ENCODE results near the gene LHX4. TPM values are rescaled to one million over a fixed set of nuclear protein-coding genes. Genes with fewer than 3 reads are reported as not detected.

Gene LHX4
- total RNA-seq, 2 donors from 2014 or later = 0.40 TPM; not detected in 1

DNA sequence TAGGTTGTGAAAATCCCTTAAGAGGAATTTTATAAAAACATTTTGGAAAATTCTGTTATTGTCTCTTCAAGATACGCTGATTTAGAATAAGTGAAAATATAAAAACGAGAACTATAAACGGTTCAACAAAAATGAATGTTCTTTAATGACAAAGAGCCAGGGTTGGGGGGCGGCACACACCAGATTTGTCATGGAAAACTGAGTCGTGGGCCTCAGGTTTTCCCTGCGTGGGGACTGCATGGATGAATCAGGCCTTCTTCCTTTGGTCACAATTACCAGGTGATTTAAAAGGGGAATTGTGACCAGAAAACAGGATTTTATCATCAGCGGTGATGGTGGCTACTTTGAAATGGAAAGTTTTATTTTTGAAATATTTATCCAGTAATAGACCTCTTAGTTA is 8.6 kb downstream of the LHX4 start:
- Mint-ChIP-seq H3K9me3 (no peaks in the 10 kb centered on the region), H3K36me3 (ENCODE audit: low read depth) (no peaks in the 10 kb centered on the region), H3K27me3 (peaks cover 66% of the 10 kb centered on the region), H3K4me1 (peaks cover 8% of the 10 kb centered on the region), H3K4me3 (no peak overlapping the region), H3K27ac (no peak overlapping the region)
- no peak for ATAC-seq (replicated peaks)

DNA sequence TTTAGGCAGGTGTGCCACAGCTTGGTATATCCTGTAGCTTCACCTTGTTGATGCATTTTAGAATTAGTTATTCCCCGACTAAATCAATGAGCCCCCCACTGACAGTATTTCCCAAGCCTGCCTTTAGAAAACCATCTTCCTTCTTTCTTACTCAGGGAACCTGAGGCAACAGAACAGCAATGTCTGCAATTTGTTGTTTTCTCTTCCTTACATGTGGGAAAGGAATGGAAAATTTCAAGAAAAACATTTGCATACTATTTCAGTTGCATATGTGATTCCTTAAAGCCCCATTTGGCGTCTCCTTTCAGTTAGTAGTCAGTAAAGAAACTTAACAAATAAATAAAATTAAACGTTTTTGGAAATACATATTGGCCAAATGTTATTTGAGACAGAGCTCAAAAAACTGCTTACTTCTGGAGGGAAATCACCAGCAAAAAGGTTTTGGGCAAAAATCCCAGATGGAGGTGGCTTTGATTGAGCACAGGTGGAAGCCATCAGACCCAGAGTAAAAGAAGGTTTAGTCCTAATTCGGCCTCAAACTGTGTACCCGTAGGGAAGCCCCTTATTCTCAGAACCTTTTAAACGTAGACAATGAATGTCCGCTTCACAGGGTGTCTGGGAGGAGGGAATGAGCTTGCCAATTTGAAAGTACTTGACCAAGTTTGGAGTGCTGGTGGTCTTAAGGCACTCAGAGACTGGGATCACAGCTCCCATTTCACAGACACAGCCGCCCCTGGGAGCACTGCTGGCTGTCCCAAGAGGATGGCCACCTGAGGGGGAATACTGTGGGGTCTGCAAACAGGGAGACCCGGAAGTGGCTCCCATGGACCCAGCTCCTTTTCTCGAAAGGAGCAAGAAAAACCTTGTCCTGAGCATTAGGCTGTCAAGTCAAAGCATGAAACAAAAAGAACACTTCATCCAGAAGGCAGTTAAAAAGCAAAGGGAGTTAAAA is 9.4 kb downstream of the LHX4 start:
- peaks cover 8% of the 10 kb centered on the region for H3K4me1 Mint-ChIP-seq
- H3K27me3 Mint-ChIP-seq = peaks cover 59% of the 10 kb centered on the region
- no peak for ATAC-seq (replicated peaks)
- H3K4me3 Mint-ChIP-seq = no peak overlapping the region
- H3K9me3 Mint-ChIP-seq = no peaks in the 10 kb centered on the region
- H3K36me3 Mint-ChIP-seq (ENCODE audit: low read depth) = no peaks in the 10 kb centered on the region
- H3K27ac Mint-ChIP-seq = no peak overlapping the region

DNA sequence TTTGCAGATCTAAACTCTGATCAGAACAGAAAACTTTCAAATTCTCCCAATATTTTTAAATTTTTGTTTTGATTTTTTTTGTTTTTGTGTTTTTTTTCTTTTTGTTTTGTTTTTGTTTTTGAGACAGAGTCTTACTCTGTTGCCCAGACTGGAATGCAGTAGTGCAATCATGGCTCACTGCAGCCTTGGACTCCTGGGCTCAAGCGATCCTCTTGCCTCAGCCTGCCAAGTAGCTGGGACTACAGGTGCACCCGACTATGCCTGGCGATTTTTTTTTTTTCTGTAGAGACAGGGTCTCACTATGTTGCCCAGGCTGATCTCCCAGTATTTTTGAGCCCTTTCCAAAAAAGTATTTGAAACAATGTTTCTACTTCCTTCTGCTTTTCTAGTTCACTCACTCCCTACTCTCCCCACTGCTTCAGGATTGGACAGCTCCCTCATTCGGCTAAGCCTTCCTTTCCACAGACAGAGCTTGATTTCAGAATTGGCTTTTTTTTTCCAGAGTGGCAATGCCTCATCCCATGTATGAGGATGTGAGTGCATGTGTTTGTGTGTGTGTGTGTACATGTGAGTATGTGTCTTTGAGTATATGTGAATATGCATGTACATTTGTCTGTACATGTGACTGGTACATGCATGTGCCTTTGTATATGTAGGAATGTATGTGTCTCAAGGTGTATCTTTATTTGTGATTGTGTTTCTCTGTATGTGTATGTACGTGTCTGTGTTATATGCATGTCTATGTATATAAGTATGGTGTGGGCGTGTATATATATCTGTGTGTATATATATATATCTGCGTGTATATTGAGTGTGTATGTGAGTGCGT is 11.9 kb downstream of the LHX4 start:
- Mint-ChIP-seq H3K36me3 (ENCODE audit: low read depth) (no peaks in the 10 kb centered on the region), H3K27me3 (peaks cover 51% of the 10 kb centered on the region), H3K27ac (no peak overlapping the region), H3K4me1 (no peaks in the 10 kb centered on the region), H3K9me3 (no peaks in the 10 kb centered on the region), H3K4me3 (no peak overlapping the region)
- ATAC-seq (replicated peaks) = no peak

DNA sequence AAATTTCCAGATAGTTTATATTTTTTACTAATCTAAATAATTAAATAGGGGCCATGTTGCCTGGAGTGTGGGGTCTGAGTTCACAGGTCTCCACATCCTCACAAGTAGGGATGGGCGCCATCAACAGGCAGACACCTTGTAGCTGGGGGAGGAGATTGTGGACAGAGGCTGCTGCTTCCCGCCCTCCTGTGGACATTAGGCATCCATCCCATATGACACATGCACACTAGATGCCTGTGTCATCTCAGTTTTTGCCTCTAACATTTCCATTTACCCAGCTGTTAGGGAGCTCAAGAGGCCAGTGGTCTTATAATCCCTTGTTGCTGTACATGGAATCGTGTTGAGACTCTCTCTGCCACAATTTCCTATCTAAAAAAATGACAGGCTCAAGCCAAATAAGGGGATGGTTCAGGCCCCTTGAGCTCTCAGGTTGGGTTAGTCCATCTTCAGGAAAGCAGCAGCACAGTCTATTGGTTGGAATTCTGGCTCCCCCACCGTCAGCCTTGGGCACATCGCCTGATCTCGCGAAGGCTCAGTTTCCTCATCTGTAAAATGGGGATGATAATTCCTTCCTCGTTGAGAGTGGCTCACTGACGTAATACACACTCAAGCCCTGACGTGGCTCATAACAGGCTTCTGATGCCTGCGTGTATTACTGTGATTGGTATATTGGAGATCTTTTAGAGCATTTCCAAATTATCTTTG is 13.6 kb downstream of the LHX4 start:
- Mint-ChIP-seq H3K4me3 (no peak overlapping the region), H3K27ac (no peak overlapping the region), H3K4me1 (no peaks in the 10 kb centered on the region), H3K27me3 (peaks cover 38% of the 10 kb centered on the region), H3K36me3 (ENCODE audit: low read depth) (no peaks in the 10 kb centered on the region), H3K9me3 (no peaks in the 10 kb centered on the region)
- ATAC-seq (replicated peaks) = no peak

DNA sequence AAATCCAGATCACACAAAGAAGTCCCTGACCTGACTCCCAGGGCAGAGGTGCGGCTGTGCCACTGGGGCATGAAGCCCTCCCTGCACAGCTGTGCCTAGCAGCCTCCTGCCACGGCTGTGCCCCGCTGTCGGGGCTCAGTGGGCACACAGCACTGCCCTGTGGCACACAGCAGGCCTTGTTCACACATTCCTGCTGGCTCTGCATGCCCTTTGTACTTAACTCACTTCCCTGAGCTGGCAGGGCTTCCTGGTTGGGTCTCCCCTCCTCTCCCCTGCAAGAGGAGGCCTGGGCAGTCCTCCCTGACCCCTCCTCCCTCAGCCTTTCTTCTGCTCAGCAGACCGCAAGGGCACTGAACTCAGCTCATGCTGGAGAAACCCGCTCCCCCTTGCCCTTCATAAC is 14.8 kb downstream of the LHX4 start:
- H3K27ac Mint-ChIP-seq = no peak overlapping the region
- H3K4me3 Mint-ChIP-seq = no peak overlapping the region
- peaks cover 40% of the 10 kb centered on the region for H3K27me3 Mint-ChIP-seq
- no peaks in the 10 kb centered on the region for H3K36me3 Mint-ChIP-seq (ENCODE audit: low read depth)
- no peaks in the 10 kb centered on the region for H3K9me3 Mint-ChIP-seq
- ATAC-seq (replicated peaks) = no peak
- no peaks in the 10 kb centered on the region for H3K4me1 Mint-ChIP-seq

DNA sequence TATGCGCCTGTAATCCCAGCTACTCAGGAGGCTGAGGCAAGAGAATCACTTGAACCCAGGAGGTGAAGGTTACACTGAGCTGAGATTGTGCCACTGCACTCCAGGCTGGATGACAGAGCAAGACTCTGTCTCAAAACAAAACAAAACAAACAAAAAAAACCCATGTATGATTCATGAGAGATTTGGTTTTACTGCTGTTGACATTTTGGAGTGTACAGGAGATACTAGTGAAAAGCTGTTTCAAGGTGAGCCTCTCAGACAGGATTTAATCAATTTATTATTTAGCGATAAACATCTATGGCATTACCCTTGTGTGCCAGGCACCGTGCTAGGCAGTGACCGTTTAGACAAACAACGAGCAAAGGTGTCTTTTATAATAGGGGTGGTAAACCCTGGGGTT is 16.5 kb downstream of the LHX4 start:
- Mint-ChIP-seq H3K9me3 (no peaks in the 10 kb centered on the region), H3K4me3 (no peak overlapping the region), H3K4me1 (no peaks in the 10 kb centered on the region), H3K36me3 (ENCODE audit: low read depth) (no peaks in the 10 kb centered on the region), H3K27me3 (peaks cover 36% of the 10 kb centered on the region), H3K27ac (no peak overlapping the region)
- ATAC-seq (replicated peaks) = peak; percentile 59

DNA sequence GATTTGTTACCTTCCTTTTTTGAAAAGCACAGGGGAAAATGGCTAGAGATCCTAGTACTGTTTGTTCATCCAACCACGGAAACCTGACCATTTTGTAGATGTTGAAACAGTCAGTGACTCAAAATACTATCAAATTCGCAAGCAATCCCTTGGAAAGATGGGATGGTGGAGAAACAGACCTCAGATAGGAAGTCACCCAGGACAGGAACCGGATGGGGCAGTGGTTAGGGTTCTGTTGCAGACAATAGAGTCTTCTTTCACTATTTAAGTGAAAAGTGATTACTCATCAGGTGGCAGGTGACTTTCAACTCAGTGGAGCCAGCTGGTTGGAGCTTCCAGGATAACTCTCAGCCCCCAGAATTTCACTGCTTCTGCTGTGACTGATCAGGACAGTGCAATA is 17.0 kb downstream of the LHX4 start:
- ATAC-seq (replicated peaks) = peak; percentile 36
- Mint-ChIP-seq H3K27ac (no peak overlapping the region), H3K9me3 (no peaks in the 10 kb centered on the region), H3K27me3 (peaks cover 35% of the 10 kb centered on the region), H3K4me1 (no peaks in the 10 kb centered on the region), H3K36me3 (ENCODE audit: low read depth) (no peaks in the 10 kb centered on the region), H3K4me3 (no peak overlapping the region)

DNA sequence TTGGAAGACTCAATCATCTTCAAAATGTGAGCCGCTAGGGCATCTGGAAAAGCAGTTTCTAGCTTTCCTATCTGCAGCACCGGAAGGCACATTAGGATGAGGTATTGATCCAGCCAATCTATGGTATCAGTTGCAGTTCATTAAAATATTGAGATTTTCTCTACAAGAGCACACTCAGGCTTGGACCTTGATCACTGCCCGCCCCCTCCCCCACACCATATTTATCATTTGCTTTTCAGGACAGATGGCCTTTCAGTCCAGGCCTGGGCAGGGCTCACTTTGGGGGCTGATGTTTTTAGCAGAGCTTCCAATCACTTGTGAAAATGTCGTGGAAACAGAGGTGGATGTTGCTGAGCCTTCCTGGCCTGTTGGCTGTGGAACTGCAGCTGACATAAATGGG is 17.5 kb downstream of the LHX4 start:
- Mint-ChIP-seq H3K27ac (no peak overlapping the region), H3K36me3 (ENCODE audit: low read depth) (no peaks in the 10 kb centered on the region), H3K27me3 (peaks cover 32% of the 10 kb centered on the region), H3K4me1 (peaks cover 3% of the 10 kb centered on the region), H3K9me3 (no peaks in the 10 kb centered on the region), H3K4me3 (no peak overlapping the region)
- no peak for ATAC-seq (replicated peaks)

DNA sequence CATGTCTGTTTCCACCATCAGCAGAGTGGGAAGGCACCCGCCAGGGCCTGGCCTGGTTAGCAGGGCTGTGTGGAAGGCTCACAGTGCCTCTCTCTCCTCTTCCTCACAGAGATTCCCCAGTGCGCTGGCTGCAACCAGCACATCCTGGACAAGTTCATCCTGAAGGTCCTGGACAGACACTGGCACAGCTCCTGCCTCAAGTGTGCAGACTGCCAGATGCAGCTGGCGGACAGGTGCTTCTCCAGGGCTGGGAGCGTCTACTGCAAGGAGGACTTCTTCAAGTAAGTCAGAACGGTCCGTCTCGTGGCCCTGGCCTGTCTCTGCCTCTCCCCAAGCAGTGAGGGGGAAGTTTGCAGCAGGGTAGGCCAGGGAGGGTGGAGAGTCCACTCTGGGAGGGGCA is 18.1 kb downstream of the LHX4 start:
- no peak for ATAC-seq (replicated peaks)
- Mint-ChIP-seq H3K4me1 (peaks cover 4% of the 10 kb centered on the region), H3K4me3 (no peak overlapping the region), H3K27ac (no peak overlapping the region), H3K36me3 (ENCODE audit: low read depth) (no peaks in the 10 kb centered on the region), H3K9me3 (no peaks in the 10 kb centered on the region), H3K27me3 (peaks cover 35% of the 10 kb centered on the region)

DNA sequence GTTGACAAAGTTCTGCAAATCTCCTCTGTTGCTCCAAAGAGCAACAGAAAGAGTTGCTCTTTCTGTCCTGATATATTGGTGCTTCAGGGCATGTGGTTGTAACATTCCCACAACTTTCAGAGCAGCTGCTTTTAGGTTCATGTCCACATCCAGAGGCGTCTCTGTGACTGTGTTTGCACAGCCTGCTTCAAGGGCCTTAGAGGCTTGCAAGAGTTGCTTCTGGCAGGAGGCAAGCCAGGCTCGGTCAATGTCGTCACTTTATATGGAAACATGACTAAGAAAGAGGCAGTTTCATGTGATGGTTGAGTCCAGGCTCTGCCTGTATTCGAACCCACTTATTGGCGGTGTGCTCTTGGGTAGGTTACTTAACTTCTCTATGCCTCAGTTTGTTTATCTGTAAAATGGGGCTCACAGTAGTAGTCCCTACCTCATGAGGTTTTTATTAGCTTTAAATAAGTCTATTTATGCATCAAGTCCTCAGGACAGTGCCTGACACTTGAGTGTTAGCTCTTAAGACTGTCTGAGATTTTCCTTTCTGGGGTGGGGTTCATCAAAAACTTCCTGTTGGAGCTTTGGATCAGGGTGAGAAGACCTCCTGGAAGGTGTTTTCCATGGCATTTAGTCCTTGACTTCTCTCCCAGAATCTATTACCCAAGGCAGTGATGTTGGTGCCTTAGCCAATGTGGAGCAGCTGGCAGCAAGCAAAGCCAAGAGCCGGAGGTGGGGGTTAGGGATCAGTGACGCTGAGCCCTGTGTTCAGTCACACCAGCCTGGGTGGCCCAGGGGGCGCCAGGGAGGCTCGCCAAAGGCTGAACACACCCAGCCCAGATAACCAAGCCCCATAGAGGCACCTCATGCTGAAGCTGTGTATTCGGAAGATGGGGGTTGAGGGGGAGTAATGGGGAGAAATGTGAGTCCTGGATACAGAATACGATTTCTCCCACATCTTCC is 18.9 kb downstream of the LHX4 start:
- Mint-ChIP-seq H3K27ac (no peak overlapping the region), H3K4me3 (no peak overlapping the region), H3K27me3 (peaks cover 39% of the 10 kb centered on the region), H3K9me3 (no peaks in the 10 kb centered on the region), H3K36me3 (ENCODE audit: low read depth) (no peaks in the 10 kb centered on the region), H3K4me1 (peaks cover 4% of the 10 kb centered on the region)
- ATAC-seq (replicated peaks) = no peak

DNA sequence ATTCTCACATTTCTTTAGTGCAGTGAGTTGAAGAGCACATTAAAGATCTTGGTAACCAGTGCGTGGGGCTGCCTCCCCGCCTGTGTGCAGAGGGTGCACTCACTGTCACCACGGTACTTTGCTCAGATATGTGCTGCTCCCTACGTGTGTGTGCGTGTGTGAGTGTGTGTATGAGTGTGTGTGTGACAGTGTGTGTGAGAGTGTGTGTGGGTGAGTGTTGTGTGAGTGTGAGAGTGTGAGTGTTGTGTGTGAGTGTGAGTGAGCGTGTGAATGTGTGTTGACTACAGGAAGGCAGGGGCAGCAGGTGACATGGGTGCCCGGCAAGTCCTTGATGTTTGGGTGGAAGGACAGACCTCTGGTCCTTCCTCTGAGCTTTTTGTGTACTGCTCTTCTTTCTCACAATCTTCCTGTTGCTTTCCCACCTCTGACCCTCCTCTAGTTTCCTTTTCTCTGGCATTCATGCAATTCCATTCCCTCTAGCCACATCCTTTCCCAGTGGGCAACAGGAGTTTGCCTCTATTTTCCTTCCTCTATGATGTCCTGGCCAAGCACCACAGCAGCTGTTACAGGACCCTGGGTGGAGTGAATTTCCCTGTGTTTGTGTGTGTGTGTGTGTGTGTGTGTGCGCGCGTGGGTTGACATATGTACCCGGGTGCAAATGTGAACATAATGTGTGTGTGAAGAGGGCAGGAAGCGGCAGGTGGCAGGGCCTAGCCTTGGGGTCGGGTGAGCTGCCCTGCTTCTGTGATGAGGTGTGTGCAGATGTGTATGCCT is 19.8 kb downstream of the LHX4 start:
- Mint-ChIP-seq H3K36me3 (ENCODE audit: low read depth) (no peaks in the 10 kb centered on the region), H3K4me1 (peaks cover 4% of the 10 kb centered on the region), H3K9me3 (no peaks in the 10 kb centered on the region), H3K27ac (no peak overlapping the region), H3K27me3 (peaks cover 39% of the 10 kb centered on the region), H3K4me3 (no peak overlapping the region)
- ATAC-seq (replicated peaks) = no peak

DNA sequence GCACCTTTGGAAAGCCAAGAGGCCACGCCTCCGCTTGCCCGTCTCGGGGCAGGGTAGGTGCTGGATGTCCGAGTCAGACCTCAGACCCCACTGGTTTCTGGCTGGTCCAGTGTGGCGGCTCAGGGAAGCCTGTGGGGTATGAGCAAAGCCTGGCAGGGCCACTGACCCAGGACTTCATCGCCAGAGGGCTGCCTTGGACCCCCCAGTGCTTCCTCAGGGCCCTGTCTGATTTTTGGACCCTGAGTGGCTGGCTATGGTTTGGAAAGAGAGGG is 20.4 kb downstream of the LHX4 start:
- H3K36me3 Mint-ChIP-seq (ENCODE audit: low read depth) = no peaks in the 10 kb centered on the region
- H3K27me3 Mint-ChIP-seq = peaks cover 35% of the 10 kb centered on the region
- peaks cover 4% of the 10 kb centered on the region for H3K4me1 Mint-ChIP-seq
- ATAC-seq (replicated peaks) = no peak
- H3K4me3 Mint-ChIP-seq = no peak overlapping the region
- no peaks in the 10 kb centered on the region for H3K9me3 Mint-ChIP-seq
- no peak overlapping the region for H3K27ac Mint-ChIP-seq

DNA sequence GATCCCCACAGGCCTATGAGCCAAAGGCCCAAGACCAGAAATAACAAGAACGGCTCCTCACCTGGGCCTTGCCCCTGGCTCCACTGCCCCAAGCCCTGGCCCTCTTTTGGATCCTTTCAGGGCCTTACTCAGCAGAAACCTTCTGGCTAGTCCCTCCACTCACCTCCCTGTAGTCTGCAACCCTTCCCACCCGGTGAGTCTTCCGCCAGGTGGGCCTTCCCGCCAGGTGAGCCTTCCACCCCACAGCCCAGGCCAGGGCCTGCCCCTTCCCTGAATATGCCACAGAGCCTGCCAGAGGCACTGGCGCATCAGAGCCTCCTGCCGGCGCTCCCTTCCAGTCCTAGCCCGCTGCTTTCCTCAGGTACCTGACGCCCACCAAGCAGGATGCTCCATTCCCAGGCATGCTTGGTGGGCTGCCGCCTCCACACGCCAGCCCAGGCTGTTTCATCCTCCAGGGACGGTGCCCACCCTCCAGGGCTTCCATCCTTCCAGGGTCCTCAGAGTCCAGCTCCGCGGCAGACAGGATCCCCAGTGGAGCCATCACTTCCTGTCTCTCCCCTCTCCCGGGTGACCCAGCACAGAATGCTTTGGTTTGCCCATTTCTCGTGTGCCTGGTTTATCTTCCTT is 20.9 kb downstream of the LHX4 start:
- H3K36me3 Mint-ChIP-seq (ENCODE audit: low read depth) = no peaks in the 10 kb centered on the region

More for the DNA sequence above, 20.9 kb downstream of the LHX4 start:
- H3K27ac Mint-ChIP-seq = no peak overlapping the region
- ATAC-seq (replicated peaks) = no peak
- H3K4me3 Mint-ChIP-seq = no peak overlapping the region
- no peaks in the 10 kb centered on the region for H3K9me3 Mint-ChIP-seq
- peaks cover 31% of the 10 kb centered on the region for H3K27me3 Mint-ChIP-seq
- peaks cover 4% of the 10 kb centered on the region for H3K4me1 Mint-ChIP-seq
